ENCODE data around the gene ACVR2A.

ACVR2A gene

DNA sequence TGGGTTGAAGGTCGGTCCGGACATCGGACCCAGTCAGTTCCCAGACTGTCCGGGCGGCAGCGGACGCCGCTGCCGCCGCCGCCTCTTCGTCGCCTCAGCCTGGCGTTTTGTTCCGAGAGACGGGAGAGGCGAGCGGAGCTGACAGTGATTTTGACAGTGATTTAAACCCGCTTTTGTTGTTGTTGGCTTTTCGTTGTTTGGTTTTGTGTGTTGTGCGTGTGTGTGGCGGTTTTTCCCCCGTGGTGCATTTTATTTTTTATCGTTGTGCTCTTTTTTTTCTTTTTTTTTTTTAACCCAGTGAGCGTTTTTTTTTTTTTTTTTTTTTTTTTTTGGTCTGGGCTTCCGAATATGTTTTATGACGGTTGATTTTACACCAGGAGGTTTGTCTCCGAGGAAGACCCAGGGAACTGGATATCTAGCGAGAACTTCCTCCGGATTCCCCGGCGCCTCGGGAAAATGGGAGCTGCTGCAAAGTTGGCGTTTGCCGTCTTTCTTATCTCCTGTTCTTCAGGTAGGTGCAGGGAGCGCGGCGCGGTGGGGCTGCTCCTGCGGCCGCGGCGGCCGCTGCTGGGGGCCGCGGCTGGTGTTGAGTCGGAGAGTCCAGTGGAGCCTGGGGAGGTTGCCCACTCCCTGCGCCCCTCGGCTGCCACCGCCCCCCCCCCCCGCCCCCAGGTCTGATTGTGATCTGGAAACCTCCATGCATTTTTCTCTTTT, at the start of gene ACVR2A:
Gene ACVR2A (plus strand): TSS at position 333 of the 714 bp plus-strand sequence. CDS start 124 bp downstream, at position 457.
- DNase-seq = peak; percentile 82

DNA sequence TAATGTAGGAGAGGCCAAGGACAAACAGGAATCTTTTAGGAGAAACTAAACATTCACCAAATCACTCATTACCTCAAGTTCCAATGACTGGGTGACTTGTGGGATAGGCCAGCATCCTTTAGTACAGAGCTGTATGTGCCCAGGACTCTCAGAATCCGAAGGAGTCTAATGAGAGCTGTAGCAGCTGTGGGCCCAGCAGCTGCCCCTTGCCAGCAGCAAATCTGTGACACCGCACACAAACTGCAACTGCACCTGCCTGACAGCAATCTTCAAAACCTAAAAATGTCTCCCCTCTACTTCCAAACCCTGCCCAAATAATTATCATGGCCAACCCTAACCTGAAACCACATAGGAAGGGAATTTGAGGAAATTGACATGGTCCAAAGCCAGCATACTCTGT, 44.5 kb upstream of the ACVR2A start:
- DNase-seq = no peak

DNA sequence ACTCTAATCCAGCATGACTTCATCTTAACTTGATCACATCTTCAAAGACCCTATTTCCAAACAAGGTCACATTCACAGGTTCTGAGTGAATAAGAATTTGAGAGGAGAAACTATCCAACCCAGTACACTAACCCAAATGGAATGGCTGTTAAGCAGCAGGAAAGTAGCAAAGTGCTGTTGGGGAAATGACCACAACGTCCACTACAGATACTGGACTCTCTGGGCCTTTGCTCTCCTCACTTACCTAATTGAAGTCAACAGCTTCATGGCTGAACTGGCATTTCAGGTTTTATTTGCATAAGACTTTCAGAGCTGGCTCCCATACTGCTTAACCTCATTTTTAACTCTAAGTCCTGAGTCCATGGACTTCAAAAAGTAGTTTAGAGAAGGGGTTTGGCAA, 38.0 kb upstream of the ACVR2A start:
- DNase-seq = no peak

DNA sequence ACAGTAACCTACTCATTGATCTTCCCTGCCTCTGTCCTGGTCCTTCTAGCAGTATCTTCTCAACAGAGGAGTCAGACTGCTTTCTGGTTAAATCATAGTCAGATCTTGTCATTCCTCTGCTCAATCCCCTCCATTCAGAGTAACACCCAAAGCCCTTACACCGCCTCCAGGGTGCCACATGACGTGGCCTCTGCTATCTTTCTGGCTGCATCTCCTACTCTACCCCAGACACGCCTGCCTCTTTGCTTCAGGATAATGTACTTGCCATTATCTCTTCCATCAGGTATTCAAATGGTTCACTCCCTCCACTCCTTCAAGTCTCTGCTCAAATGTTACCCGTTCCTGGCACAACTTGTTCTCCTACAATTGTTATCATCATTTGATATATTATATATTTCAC, 36.3 kb upstream of the ACVR2A start:
- no peak for DNase-seq

DNA sequence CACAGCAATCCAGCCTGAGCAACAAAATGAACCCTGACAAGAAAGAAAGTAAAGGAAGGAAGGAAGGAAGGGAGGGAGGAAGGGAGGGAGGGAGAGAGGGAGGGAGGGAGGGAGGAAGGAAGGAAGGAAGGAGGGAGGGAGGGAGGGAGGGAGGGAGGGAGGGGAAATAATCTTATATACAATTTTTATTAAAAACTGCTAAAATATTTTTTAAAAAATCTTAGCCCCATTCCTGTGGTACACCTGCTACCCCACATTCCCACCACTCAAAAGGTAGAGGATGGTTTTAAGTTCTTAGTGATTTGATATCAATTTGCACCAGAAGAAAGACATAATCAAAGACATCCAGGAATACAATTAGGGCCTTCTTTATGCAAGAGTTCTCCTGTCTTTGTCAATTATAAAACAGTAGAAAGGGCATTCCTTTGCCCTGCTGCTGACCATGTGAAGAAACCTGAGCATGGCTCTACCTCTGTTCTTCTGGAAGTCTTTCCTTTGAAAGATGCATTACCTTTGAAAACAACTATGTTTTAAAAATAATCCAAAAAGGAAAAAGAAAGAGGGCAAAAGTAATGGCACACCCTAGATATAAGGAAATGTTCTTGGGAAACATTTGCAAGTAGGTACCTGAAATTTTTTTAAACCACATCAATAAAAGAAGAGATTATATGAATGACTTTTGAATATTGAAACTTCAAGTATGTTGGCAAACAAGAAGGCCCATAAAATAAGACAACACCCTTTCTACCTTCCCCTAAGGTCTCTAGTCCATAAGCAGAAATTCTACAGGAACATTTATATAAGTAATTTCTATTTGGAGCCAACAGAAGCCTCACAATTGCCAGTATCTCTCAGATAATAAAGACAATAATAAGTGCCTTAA, 33.7 kb upstream of the ACVR2A start:
- no peak for DNase-seq

DNA sequence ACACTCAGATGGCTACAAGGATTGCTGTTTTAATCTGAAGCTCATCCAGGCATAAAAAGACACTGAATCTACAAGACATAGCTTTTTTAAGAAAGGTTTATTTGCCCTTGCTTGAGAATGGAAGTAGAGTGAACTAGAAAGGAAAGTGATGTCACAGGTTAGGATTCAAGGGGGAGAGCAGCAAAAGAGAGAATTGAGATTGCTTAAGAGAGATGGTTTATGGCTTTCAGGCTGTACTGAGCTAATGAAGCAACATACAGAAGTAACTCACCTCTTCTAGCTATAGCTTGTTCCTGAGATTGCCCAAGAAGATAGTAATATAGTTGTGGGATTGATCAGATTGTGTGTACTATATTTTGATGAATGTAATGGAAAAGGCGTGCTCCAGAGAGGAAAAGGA, 26.1 kb upstream of the ACVR2A start:
- no peak for DNase-seq

DNA sequence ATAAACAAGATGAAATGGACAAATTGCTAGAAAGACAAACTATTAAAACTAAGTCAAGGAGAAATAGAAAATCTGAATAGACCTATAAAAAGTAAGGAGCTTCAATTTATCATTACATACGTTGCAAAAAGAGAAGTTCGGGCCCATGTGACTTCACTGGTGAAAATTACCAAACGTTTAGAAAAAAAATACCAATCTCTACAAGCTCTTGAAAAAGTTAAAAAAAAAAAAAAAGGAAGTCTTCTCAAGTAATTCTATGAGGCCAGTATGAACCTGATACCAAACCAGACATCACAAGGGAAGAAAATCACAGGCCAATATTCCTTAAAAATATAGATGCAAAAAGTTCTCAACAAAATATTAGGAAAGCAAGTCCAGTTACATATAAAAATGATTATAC, 20.2 kb upstream of the ACVR2A start:
- no peak for DNase-seq

DNA sequence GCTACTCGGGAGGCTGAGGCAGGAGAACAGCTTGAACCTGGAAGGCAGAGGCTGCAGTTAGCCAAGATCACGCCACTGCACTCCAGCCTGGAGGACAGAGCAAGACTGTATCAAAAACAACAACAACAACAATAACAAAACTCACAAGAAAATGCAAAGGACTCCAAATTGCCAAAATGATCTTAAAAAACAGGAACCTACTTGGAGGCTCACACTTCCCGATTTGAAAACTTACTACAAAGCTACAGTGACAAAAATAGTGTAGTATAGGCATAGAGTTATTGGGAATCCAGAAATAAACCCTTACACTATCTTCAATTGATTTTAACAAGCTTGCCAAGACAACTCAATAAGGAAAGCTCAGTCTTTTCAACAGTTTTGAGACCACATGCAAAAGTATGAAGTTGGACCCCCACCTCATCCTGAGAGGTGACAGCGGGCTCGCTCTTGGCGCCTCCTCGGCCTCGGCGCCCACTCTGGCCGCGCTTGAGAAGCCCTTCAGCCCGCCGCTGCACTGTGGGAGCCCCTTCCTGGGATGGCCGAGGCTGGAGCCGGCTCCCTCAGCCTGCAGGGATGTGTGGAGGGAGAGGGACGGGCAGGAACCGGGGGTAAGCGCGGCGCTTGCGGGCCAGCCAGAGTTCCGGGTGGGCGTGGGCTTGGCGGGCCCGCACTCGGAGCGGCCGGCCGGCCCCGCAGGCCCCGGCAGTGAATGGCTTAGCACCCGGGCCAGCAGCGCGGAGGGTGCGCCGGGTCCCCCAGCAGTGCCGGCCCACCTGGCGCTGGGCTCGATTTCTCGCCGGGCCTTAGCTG, 18.3 kb upstream of the ACVR2A start:
- no peak for DNase-seq

DNA sequence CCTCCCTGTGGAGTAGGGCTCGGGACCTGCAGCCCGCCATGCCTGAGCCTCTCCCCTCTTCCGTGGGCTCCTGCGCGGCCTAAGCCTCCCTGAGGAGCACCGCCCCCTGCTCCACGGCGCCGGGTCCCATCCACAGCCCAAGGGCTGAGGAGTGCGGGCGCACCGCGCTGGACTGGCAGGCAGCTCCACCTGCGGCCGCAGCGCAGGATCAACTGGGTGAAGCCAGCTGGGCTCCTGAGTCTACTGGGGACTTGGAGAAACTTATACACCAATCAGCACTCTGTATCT, 17.8 kb upstream of the ACVR2A start:
- no peak for DNase-seq

DNA sequence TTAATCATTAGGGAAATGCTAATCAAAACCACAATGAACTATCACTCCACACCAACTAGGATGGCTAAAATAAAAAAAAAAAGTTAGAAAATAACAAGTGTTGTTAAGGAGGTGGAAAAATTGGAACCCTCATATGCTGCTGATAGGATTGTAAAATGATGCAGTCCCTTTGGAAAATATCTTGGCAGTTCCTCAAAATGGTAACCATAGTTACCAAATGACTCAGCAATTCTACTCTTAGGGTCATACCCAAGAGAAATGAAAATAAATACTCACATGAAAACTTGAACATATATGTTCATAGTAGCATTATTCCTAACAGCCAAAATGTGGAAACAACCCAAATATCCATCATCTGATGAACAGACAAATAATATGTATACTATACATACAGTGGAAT, 15.7 kb upstream of the ACVR2A start:
- no peak for DNase-seq

DNA sequence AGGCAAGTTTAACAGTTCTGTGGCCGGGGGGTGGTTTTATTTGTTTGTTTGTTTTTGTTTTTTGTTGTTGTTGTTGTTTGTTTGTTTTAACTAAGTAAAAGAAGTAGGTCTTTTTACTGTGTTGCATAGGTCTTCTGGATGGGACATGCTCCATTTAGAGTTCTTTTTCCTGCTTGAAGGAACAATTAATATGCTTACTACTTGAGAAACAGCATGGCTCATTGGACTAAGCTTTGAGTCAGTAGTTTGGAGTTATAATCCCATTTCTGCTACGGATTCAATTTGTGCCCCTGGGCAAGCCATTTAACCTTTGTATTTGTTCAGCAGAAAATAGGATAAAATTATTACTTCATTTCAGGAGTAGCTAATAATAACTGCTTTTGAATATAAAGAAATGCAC, 8.7 kb upstream of the ACVR2A start:
- no peak for DNase-seq

DNA sequence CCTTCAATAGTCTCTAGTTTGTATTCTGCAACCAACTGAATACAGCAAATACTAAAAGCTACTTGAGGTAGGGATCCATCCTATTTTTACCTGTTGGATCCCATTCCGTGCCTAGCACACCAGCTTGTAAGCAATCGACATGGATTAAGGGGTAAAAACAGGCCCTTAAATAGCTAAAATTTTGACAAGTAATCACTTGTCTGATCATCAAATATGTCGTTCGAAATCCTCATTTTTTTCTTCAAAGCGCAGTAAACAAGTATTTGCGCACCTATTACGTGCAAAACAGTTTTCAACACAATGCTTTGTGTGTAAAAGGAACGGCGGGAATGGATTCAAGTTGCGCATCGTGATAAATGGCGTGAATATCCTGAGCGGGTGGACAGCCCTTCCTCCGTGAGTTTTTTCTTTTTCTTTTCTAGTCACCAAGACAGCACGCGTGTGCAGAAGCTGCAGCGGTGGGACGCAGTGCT, 1.4 kb upstream of the ACVR2A start:
- no peak for DNase-seq

DNA sequence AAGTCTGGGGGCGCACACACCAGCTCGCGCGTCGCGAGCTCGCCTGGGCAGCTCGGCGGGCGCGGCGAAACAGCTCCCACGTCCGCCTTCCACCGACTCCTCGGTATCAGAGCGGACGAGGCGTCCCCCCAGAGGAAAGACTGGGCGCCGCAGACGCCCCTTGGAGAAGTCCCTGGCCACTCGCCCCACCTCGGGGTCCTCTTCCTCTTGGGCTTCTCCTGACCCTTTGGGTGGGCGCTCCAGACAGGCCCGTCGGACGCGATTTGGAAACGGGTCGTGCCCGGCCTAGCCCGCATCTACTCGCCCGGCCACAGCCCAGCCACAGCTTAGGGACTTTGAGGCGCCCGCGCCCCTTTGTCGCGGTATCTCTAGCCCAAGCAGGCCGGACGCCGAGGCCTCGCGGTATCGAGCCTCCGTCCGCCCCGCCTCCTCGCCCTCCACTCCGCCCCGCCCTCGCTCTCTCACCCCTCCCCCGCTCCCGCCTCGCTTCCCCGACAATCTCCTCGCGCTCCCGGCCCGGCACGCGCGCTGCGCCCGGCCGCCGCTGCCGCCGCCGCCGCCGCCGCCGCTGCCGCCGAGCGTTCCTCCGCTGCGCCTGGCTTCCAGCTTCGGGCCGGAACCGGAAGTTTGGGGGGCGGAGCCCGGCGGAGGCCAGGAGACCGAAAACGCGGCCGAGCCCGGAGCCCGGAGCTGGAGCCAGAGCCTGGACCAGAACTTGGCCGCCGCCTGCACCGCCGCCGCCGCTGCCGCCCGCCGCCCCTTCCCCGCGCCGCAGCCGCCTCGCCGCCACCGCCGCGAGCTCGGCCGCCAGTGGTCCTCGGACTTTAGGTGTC, 749 bp upstream of the ACVR2A start:
- peak; percentile 96 for DNase-seq

DNA sequence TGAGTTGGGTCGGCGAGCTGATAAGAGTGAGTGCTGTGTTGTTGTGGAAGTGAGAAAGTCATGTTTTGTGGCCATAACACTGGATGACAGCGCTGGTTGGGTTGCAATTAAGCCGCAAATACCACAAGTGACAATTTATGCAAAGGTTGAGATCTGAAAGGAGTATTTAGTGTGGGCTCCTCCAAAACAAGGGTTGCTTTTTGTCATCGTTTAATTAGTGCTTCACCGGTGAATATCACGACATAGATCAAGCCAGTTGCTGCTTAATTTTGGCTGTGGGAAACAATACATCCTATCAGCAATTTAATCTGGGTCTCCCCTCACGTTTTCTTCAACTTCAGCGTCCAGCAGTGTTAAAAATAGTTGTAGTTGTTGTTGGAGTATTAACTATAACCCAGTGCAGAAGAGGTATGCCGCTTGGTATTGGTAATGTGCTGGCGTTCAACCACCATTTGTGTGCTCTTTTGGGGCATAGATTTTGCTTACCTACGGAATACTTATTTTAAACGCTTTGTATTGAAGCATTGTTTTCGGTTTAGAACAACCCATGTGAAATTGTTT, 662 bp downstream of the ACVR2A start:
- peak; percentile 52 for DNase-seq

DNA sequence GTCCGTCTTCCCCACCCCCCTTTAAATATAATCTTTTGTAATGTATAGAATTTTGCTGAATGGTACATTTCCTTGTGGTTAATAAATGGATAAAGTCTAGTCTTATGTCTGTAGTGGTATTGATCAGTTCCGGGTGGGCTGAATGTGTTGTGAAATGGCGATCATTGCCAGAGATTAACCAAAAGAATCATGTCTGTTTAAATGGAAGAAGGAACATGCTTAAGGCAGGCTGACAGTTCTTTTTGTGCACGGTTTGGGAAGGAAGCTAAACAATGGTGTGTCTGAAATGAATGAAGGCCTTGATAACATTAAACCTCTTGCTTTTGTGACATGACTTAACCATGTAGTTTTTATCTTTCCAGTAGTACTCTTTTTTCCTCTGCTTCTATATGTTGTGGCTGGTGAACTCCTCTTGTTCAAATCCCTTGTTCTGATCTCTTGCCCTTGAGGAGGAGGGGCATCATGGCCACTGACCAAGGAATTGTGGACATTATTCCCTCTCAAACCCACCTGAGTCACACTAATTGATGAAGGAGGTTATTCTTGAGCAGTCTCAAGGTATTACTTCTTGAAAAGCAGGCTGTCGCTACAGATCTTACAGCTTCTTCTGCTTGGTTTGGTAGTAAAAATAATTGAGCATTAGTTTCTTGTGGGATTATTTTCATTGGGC, 1.7 kb downstream of the ACVR2A start:
- DNase-seq = peak; percentile 49

DNA sequence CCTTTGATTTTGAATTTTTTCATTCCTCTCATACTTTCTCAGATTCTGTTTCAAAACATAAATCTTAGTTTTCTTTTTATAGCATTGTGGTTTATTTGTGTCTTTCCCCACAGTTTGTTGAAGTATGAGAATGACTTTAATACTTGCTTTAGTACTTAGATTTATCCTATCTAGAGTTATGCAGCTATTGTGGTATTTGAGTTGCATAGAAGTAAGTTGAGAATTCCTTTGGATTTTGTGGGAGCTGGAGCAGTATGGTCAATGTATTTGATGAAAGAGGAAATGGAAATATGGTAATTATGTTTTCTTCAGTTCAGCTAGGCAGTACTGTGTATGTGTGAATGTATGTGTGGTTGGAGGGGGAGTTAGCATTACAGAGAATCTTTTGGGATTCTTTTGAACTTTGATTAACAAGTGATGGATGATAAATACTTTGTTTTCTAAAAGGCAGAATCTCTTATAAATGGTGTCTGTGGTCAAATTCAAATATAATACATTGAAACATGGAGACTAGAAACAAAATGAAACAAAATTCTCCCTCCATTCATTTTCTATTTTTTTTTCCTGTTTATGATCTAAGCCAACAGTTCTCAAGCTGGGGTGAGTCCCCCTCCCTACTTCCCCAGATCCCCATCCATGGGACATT, 3.0 kb downstream of the ACVR2A start:
- DNase-seq = no peak

DNA sequence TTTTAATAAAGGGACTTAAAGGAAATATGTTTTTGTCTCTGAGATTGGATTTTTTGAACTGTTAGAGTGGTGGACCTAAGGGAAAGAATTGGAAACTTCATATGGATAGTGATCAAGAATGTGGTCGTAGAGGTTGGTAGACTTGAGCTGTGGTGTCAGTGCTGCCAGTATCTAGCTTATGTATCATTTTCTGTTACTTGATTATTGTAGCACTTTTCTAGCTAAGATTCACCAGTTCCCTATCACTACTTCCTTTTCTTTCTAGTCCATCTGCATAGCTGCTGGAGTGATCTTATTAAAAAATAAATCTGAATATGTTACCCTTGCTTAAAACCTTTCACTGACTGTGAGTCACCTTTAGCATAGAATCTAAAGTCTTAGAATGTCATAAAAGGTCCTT, 6.0 kb downstream of the ACVR2A start:
- no peak for DNase-seq

DNA sequence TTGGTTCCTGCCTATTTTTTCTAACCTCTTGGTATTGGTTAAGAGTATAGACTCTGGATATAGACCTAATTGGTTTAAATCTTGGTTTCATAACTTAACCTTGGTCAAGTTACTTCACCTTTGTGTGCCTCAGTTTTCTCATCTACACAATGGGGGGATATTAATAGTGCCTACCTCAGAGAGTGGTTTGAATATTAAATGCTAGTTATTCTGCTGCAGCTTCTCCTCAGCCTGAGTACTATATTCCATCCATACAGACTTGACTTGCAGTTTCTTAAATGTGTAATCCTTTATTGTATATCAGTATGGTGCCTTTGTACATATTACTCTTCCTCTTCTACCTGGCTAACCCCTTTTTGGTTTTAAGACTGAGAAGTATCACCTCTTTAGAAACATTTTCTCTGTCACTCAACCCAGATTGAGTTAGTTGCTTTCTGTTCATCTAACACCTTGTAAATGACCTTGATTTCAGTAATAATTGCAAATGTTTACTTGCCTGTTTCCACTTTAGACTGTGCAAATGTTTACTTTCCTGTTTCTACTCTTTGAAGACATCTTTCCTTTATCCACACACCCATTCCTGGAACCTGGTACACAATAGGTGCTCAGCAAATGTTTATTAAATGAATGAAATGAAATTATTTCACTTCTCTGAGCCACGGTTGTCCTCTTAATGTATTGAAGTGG, 6.6 kb downstream of the ACVR2A start:
- no peak for DNase-seq

DNA sequence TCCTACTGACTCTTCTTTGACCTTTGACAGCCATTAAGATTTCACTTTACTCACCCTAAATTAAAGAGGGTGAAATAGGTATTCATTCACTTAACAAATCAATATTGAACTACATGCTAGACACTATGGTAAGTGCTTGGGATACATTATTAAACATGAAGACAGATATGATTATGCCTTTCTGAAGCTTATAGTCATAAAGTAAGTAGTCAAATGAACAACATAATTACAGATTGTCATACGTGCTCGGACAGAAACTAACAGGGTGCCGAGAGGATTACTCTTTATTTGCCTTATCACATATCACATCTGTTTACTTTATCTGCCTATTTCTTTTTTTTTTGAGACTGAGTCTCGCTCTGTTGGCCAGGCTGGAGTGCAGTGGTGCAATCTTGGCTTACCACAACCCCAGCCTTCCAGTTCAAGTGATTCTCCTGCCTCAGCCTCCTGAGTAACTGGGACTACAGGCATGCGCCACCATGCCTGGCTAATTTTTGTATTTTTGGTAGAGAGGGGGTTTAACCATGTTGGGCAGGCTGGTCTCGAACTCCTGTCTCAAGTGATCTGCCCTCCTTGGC, 9.8 kb downstream of the ACVR2A start:
- DNase-seq = no peak

DNA sequence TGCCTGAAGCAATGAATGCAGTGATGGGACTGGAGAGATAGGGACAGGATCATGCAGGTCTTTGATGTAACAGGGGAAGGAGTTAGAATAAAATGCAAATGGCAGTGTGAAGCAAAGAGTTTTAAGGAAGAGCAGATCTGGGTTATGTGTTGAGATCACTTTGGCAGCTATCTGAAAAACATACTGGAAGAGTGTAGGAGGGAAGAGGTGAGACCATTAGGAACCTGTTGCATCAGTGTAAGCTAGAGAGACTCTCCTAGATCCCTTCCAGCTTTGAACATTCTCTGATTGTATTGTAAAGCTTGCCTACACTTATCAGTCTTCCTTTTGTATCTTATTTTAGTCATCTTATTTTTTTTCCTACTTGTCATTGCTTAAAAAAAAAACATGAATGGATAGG, 10.5 kb downstream of the ACVR2A start:
- DNase-seq = no peak

All from retina (tissue), 1 donor.